Loucy (cell line): ENCODE results near the gene CLIP1.

Experiments used
- H2AFZ ChIP-seq: fragments of 200-600 bp; sonication (generic); 2 replicates; pipeline ENCODE4 v1.6.0; 2016; ENCODE audit warnings: antibody characterized with exemption, mild to moderate bottlenecking, low read length, moderate library complexity
- H3F3A ChIP-seq: fragments of 200-600 bp; 2 replicates; pipeline ENCODE4 v1.6.0; 2016; ENCODE audit warnings: antibody characterized with exemption, low read depth, mild to moderate bottlenecking
- H3K27me3 ChIP-seq: fragments of 200-600 bp; sonication (generic); 2 replicates; pipeline ENCODE4 v1.6.1; 2014; ENCODE audit warnings: low read length, mild to moderate bottlenecking; ENCODE audit not compliant: insufficient read depth, poor library complexity, severe bottlenecking
- H3K36me3 ChIP-seq: fragments of 200-600 bp; sonication (generic); 2 replicates; pipeline ENCODE4 v1.6.1; 2016; ENCODE audit warnings: low read length; ENCODE audit not compliant: insufficient read depth
- H3K4me1 ChIP-seq: fragments of 200-600 bp; sonication (generic); 2 replicates; pipeline ENCODE4 v1.5.1; 2014; ENCODE audit warnings: low read length, mild to moderate bottlenecking; ENCODE audit not compliant: insufficient read depth, poor library complexity, severe bottlenecking
- H3K4me2 ChIP-seq: fragments of 200-600 bp; sonication (generic); 2 replicates; pipeline ENCODE4 v1.6.0; 2014; ENCODE audit warnings: antibody characterized with exemption, low read length, low read depth, mild to moderate bottlenecking; ENCODE audit not compliant: poor library complexity, severe bottlenecking
- H3K4me3 ChIP-seq: fragments of 200-600 bp; sonication (generic); 2 replicates; pipeline ENCODE4 v1.5.1; 2014; ENCODE audit warnings: low read length, mild to moderate bottlenecking, mixed read lengths; ENCODE audit not compliant: poor library complexity, severe bottlenecking
- H3K79me2 ChIP-seq: fragments of 200-600 bp; sonication (generic); 2 replicates; pipeline ENCODE4 v1.6.1; 2014; ENCODE audit warnings: low read length; ENCODE audit not compliant: insufficient read depth
- H3K9ac ChIP-seq: fragments of 200-600 bp; sonication (generic); 2 replicates; pipeline ENCODE4 v1.6.0; 2014; ENCODE audit warnings: mild to moderate bottlenecking, low read depth, low read length, moderate library complexity; ENCODE audit not compliant: poor library complexity, severe bottlenecking
- H3K9me2 ChIP-seq: fragments of 200-600 bp; sonication (generic); replicated peaks from 2 replicates; pipeline ENCODE4 v1.6.1; 2016; ENCODE audit warnings: low read depth, low read length, mixed read lengths
- H3K9me3 ChIP-seq: fragments of 200-600 bp; sonication (generic); 2 replicates; pipeline ENCODE4 v1.6.1; 2014; ENCODE audit warnings: mild to moderate bottlenecking, antibody characterized with exemption, low read length, low read depth; ENCODE audit not compliant: insufficient read depth
- H4K20me1 ChIP-seq: fragments of 200-600 bp; sonication (generic); 2 replicates; pipeline ENCODE4 v1.6.0; 2014; ENCODE audit warnings: antibody characterized with exemption, low read length, mild to moderate bottlenecking; ENCODE audit not compliant: insufficient read depth, poor library complexity, severe bottlenecking
- EZH2phosphoT487 ChIP-seq: fragments of 200-600 bp; IDR thresholded peaks from 2 replicates; pipeline ENCODE4 v1.6.1; 2018; ENCODE audit warnings: antibody characterized with exemption, mild to moderate bottlenecking, moderate library complexity, borderline replicate concordance
- TF ChIP-seq, protein P1 (sequence below): fragments of 200-600 bp; sonication (generic); conservative IDR thresholded peaks from 2 replicates; pipeline ENCODE4 v1.5.1; 2014; ENCODE audit warnings: mild to moderate bottlenecking, antibody characterized with exemption, low read length

Gene CLIP1

DNA sequence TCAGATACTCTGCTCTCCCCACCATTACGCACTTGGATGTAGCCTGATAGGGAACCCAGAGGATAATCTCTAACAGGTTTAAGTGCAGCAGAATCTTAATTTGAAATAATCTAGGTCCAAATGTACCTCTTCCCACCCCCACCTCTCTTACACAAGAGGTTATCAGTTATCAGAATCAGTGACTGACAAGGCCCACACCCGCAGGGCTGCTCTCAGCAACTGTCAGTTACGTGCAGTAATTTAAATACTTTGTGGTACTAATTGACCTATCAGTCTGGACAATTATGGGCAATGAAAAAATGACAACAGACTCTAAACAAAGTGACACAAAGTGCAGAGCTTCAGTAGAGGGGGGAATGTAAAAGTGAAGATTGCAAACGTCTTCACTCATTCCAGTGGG lies 74.0 kb downstream of the CLIP1 start:
- H4K20me1 ChIP-seq = no peaks in the 10 kb centered on the region
- H3K79me2 ChIP-seq = no peaks in the 10 kb centered on the region
- peaks cover 5% of the 10 kb centered on the region; the same call in 1 of the 2 replicates for H3K36me3 ChIP-seq
- H3K9me3 ChIP-seq = no peaks in the 10 kb centered on the region
- no peak overlapping the region for H3K4me2 ChIP-seq
- no peaks in the 10 kb centered on the region for H3K9me2 ChIP-seq
- no peak overlapping the region for H3K9ac ChIP-seq
- H3K4me3 ChIP-seq = no peak overlapping the region
- TF ChIP-seq EZH2phosphoT487 = no peak
- TF ChIP-seq, protein P1, sequence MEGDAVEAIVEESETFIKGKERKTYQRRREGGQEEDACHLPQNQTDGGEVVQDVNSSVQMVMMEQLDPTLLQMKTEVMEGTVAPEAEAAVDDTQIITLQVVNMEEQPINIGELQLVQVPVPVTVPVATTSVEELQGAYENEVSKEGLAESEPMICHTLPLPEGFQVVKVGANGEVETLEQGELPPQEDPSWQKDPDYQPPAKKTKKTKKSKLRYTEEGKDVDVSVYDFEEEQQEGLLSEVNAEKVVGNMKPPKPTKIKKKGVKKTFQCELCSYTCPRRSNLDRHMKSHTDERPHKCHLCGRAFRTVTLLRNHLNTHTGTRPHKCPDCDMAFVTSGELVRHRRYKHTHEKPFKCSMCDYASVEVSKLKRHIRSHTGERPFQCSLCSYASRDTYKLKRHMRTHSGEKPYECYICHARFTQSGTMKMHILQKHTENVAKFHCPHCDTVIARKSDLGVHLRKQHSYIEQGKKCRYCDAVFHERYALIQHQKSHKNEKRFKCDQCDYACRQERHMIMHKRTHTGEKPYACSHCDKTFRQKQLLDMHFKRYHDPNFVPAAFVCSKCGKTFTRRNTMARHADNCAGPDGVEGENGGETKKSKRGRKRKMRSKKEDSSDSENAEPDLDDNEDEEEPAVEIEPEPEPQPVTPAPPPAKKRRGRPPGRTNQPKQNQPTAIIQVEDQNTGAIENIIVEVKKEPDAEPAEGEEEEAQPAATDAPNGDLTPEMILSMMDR = no peak
- H3F3A ChIP-seq = no peaks in the 10 kb centered on the region
- H3K4me1 ChIP-seq = no peaks in the 10 kb centered on the region
- no peak overlapping the region for H2AFZ ChIP-seq
- no peaks in the 10 kb centered on the region for H3K27me3 ChIP-seq

DNA sequence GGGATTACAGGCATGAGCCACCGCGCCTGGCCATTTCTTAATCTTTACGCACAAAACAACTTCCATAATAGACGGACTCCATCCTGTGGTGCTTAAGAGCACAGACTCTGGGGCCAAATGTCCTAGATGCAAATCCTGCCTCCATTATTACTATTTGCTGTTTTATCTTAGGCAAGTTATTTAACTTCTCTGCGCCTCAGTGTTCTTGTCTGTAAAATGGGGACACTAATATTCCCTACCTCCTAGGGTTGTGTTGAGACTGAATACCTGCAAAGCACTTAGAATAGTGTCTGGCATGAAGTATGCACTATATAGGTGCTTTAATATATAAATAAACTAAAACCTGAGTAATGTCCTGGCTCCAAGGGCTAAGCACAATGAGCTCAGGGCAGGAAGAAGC lies 76.4 kb downstream of the CLIP1 start:
- H3F3A ChIP-seq = no peaks in the 10 kb centered on the region
- H3K79me2 ChIP-seq = no peaks in the 10 kb centered on the region
- H2AFZ ChIP-seq = no peak overlapping the region
- no peaks in the 10 kb centered on the region; the same call in 1 of the 2 replicates for H3K36me3 ChIP-seq
- H3K4me2 ChIP-seq = no peak overlapping the region
- H3K4me3 ChIP-seq = no peak overlapping the region
- no peaks in the 10 kb centered on the region for H4K20me1 ChIP-seq
- no peaks in the 10 kb centered on the region for H3K27me3 ChIP-seq
- no peaks in the 10 kb centered on the region for H3K4me1 ChIP-seq
- H3K9me2 ChIP-seq = no peaks in the 10 kb centered on the region
- TF ChIP-seq, protein P1 = no peak
- TF ChIP-seq EZH2phosphoT487 = no peak
- no peaks in the 10 kb centered on the region for H3K9me3 ChIP-seq
- no peak overlapping the region for H3K9ac ChIP-seq

DNA sequence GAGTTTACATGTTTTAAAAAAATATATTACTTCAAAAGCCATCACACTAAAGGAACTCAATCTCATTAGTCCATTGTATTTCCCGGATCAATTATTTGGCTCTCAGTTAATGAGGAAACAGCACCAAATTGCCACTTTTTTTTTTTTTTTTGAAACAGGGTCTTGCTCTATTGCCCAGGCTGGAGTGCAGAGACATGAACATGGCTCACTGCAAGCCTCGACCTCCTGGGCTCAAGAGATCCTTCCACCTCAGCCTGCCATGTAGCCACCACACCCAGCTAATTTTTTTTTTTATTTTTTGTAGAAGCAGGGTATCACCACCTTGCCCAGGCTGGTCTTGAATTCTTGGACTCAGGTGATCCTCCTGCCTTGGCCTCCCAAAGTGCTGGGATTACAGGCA lies 77.4 kb downstream of the CLIP1 start:
- H2AFZ ChIP-seq = no peak overlapping the region
- H3K4me3 ChIP-seq = no peak overlapping the region
- no peaks in the 10 kb centered on the region for H3K4me1 ChIP-seq
- no peaks in the 10 kb centered on the region for H3F3A ChIP-seq
- no peak overlapping the region for H3K9ac ChIP-seq
- H3K36me3 ChIP-seq = no peaks in the 10 kb centered on the region
- no peaks in the 10 kb centered on the region for H3K9me3 ChIP-seq
- no peaks in the 10 kb centered on the region for H4K20me1 ChIP-seq
- no peaks in the 10 kb centered on the region for H3K79me2 ChIP-seq
- H3K27me3 ChIP-seq = no peaks in the 10 kb centered on the region
- H3K9me2 ChIP-seq = no peaks in the 10 kb centered on the region
- H3K4me2 ChIP-seq = no peak overlapping the region
- no peak for TF ChIP-seq EZH2phosphoT487
- TF ChIP-seq, protein P1 = no peak
